HG03095 (cell line): ENCODE results near the gene ZNF512B.
"Not testable (repeated sequence)": the region's sequence is repeated elsewhere in the genome, so short reads cannot be mapped to it uniquely, and the experiment has no call there.

Source experiments
- ATAC-seq: cut with Tn5 transposase; IDR thresholded peaks from one replicate; pipeline ENCODE4 v1.9.1; 2021; ENCODE audit warnings: moderate library complexity; ENCODE audit not compliant: unreplicated experiment

ZNF512B gene

GRCh38 chr20:63963784-63964301, 5.9 kb downstream of the ZNF512B start:
- ATAC-seq: no peak

- no peak for ATAC-seq
Measured at GRCh38 chr20:63963348-63963741, 6.4 kb downstream of the ZNF512B start.

GRCh38 chr20:63962426-63963347, 7.0 kb downstream of the ZNF512B start:
- no peak for ATAC-seq

- no peak for ATAC-seq
Measured at GRCh38 chr20:63961664-63962425, 7.9 kb downstream of the ZNF512B start.

- ATAC-seq: not testable (repeated sequence)
Measured at GRCh38 chr20:63960654-63961621, 8.8 kb downstream of the ZNF512B start.

- no peak for ATAC-seq
Measured at GRCh38 chr20:63959699-63960075, 10.0 kb downstream of the ZNF512B start.

GRCh38 chr20:63958964-63959698, 10.6 kb downstream of the ZNF512B start:
- ATAC-seq: no peak

- ATAC-seq: no peak
Measured at GRCh38 chr20:63958471-63958870, 11.3 kb downstream of the ZNF512B start.

GRCh38 chr20:63957690-63958441, 11.9 kb downstream of the ZNF512B start:
- no peak for ATAC-seq

GRCh38 chr20:63957004-63957689, 12.6 kb downstream of the ZNF512B start:
- ATAC-seq: no peak

- ATAC-seq: peak; percentile 4
Measured at GRCh38 chr20:63956664-63957003, 13.1 kb downstream of the ZNF512B start.

GRCh38 chr20:63955827-63956663, 13.7 kb downstream of the ZNF512B start, which contains the start of gene UCKL1:
Gene UCKL1 (minus strand): TSS chr20:63956416. CDS start chr20:63956372, 44 bp downstream.
- peak; percentile 62 for ATAC-seq

GRCh38 chr20:63955281-63955826, 14.4 kb downstream of the ZNF512B start:
- peak; percentile 24 for ATAC-seq

GRCh38 chr20:63953764-63954429, 15.8 kb downstream of the ZNF512B start:
- ATAC-seq: no peak

- no peak for ATAC-seq
Measured at GRCh38 chr20:63952769-63953168, 17.0 kb downstream of the ZNF512B start.

- no peak for ATAC-seq
Measured at GRCh38 chr20:63952210-63952535, 17.6 kb downstream of the ZNF512B start.
